HPDE6-E6E7 (cell line): ENCODE data around the gene HMGCS1.
"Not testable (repeated sequence)": the region's sequence is repeated elsewhere in the genome, so short reads cannot be mapped to it uniquely, and the experiment has no call there.

ENCODE experiments used
- DNase-seq: peaks from one replicate; pipeline ENCODE4 v3.0.0; 2011; ENCODE audit warnings: missing footprints; ENCODE audit errors: extremely low spot score

HMGCS1 gene

DNA sequence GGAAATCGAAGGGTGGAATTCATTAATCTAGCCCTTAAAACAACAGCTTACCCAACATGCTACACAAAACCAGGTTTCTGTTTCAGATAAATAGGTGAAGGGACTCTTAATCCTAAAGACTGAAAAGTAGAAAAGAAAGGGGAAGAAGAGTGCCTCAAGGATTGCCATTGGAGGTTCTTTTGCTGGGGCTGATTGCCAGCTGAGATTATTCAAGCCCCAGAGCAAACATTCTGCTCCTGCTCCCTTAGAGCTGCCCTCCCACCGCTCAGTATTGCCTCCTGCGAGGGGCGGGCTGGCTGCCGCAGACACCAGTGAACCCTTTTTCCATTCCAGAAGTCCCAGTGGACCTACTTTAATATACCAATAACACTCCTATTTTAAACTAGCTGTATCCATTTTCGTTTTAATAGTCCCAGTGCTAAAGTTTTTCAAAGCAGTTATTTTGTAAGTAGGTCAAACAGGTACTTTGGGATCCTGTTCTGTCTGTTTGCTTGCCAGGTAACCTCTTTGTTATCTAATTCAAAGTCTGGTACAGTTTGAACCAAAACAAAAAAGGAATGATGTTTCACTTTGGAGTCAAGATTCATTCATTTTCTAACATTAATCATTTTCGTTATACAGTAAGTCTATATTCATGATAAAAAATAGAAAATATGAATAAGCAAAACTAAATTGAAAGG lies 38.6 kb downstream of the HMGCS1 start:
- DNase-seq = no peak

DNA sequence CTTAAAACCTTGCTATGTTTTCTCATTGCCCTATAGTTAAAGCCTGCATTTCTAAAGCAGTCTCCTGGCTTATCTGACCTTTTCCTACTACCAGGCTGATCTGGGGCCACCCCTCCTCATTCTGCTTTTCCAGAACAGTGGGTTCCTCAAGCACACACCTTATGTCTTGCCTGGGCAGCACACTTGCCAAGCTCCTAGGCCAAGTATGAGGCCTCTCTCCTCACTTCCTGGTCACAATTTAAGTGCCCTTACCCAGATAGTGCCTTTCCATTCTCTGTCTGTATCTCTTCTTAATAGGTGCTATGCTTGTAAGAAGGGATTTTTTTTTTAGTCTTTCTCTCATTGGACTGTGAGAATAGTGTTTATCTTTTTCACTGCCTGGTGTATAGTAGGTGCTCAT lies 39.7 kb downstream of the HMGCS1 start:
- no peak for DNase-seq

DNA sequence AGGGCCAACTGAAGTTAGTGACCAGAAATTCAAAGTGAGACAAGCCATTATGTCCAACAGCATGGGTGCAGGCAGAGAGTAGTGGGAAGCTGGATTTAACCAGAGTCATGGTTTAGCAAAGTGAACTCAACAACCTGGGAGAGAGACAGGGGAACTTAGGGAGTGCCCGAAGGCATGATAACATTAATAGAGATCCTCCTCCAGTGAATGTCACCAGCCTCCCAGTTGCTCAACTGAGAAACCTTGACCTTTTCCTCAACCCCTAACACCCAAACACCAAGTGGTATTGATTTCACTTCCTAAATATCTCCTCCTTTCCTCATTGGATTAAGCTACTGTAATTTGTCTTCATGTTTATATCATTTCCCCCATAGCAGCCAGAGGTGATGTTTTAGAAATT lies 42.6 kb downstream of the HMGCS1 start:
- no peak for DNase-seq

DNA sequence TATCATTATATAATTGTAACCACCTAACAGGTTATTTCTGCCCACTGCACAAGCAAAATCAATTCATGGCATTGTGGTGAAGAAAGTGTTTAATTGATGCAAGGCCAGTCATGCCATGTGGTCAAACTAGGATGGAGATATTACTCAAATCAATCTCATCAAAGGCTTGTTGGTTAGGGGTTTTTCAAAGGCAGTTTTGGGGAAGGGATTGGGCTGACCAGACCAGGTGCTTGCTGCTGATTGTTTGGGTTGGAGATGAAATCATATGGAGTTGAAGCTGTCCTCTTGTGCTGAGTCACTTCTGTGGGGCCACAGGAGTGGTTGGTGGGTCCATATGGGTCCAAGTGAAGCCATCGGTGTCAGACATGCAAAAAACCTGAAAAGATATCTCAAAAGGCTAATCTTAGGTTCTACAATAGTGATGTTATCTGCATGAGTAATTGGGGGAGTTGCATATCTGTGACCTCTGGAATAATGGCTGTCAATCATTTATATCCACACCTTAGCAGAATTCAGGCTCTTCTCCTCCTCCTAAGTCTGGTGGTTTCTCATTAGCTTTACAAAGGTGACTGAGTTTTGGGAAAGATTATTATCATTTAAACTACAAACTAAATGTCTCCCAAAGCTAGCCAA lies 44.9 kb downstream of the HMGCS1 start:
- DNase-seq = no peak

DNA sequence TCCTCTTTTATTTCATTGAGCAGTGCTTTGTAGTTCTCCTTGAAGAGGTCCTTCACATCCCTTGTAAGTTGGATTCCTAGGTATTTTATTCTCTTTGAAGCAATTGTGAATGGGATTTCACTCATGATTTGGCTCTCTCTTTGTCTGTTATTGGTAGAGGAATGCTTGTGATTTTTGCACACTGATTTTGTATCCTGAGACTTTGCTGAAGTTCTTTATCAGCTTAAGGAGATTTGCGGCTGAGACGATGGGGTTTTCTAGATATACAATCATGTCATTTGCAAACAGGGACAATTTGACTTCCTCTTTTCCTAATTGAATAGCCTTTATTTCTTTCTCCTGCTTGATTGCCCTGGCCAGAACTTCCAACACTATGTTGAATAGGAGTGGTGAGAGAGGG lies 50.9 kb downstream of the HMGCS1 start:
- not testable (repeated sequence) for DNase-seq

DNA sequence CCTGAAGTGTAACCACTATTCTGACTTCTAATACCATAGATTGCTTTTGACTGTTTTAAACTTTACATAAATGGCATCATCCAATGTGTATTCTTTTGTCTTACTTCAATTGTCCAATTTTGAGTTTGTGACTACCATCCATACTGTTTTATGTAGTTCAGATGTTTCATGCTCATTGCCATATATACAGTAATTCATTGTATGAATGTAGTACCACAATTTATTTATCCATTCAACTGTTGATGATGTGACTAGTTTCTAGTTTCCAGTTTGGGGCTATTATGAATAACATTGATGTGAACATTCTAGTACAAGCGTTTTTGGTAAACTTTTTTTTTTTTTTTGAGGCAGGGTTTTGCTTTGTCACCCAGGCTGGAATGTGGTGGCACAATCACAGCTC lies 55.1 kb downstream of the HMGCS1 start:
- DNase-seq = no peak

DNA sequence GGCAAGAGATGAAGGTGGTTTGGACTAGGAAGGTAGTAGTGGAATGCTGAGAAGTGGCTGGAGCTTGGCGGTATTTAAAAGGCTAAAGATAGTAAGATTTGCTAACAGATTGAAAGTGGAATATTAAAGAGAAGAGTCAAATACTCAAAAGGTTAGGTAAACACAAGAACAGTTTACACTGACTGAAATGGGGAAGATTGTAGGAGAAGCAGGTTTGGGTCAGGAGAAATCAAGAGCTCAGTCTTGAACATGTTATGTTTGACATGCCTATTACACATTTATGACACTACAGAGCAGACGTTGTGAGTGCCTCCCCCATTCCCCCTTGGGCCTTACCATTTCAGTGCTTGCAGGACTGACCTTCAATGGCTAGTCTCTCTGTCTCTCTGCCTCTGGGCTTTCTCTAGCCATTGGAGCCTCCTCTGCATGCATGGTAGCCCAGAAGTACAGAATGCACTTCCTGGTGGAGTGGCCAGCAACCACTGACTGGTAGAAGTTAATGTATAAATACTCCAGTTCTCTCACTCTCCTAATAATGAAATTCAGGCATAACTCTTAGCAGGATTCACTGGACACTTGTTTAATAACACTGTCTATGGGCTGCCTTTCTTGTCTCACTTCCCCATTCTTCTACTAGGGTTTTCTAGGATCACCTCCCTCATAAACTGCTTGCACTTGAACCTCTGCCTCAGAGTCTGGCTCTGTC lies 56.8 kb downstream of the HMGCS1 start:
- DNase-seq = no peak

DNA sequence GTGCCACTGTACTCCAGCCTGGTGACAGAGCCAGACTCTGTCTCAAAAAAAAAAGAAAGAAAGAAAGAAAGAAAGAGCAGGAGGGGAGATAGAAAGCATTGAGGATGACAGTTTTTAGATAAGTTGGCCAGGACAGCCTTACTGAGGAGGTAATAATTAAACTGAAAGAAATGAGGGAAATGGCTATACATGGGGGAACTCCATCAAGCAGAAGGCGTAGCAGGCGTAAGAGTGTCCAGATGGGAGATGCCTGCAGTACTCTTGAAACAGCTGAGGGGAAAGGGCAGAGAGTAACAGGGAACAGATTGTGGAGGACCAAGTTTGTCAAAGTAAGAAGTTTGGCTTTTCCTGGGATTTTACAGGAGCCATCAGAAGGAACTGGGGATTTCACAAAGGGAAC lies 57.5 kb downstream of the HMGCS1 start:
- no peak for DNase-seq

DNA sequence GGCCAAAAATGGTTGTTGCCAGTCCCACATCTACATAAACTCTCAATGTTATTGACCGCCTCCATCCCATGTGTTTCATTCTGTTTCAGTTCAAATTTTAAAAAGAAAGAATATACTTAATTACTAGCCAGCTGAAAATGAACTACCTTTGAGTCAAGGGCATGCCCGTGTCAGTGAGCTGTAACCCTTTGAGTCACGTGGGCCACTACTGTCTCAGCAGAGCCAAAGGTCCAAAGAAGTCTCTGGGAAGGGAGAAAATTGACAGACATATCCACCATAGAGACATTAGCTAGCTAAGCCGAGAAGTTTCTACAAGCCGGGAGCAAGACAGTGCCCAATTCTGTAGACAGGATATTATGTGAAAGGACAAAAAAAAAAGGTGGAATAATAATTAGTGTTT lies 61.5 kb downstream of the HMGCS1 start:
- no peak for DNase-seq

DNA sequence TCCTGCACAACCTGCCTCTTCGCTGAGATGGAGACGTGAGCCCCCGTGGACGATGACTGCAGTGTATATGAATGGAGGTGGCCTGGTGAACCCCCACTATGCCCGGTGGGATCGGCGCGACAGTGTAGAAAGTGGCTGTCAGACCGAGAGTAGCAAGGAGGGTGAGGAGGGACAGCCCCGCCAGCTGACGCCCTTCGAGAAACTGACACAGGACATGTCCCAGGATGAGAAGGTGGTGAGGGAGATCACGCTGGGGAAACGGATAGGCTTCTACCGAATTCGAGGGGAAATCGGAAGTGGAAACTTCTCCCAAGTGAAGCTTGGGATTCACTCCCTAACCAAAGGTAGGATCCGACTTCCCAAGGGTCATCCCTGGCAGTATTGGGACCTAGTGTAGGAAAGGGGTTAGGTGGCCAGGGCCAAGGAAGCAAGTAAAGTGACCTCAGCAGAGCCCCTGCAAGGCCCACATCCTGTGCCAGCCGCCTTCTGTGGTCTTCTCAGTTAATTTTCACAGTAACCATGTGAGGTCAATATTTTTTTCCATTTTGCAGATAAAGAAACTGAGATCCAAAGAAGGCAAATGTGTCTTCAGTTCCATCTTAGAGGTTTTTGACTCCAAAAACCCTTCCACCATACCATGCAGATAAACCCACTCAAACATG lies 67.4 kb downstream of the HMGCS1 start:
- DNase-seq = no peak

DNA sequence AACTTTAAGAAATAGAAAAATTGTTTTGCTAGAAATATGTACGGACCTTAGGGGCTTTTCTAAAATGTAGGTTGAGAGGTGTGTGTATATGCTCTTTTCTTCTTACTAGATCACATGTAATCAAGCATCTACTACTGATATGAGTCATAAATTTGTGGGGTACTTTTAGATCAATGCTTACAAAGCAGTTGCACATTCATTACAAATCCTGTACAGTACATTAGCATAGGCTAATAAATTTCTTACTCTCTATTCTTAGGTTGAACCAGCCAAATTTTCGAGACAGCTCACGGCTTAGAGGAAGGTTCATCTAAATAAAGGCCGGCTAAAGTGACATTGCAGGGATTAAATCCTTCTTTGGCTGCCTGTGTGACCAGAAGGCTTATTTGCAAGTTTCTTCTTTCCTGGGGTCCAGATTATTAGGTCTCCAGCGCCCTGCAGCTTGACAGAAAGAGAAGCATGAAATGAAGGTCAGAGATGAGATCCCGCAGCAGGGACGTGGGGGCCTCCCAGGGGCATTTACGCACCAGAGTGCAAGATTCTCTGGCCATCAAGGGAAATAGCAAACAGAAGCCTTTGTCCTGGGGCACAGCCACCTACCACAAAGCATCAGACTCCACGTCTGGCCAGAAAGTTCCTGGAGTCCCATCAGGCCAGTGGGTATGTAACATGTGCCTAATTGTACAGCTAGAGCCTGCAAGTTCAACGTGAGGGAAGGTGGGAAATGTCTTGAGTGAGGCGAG lies 68.2 kb downstream of the HMGCS1 start:
- DNase-seq = no peak

DNA sequence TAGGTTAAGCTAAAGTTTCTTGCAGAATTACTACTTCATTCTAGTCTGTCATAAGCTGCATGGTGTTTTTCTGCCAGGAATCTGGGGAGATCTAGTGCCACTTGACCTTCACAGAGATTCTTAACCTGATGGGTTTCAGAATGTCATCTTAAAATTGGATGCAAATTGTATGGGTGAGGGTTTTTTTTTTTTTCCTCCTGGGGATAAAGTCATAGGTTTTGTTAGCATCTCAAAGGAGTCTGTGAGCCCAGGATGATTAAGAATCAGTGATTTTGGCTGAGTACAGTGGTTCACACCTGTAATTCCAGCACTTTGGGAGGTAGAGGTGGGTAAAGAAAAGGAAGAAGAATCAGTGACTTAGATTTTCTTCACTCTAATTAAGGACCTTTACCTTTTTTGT lies 69.9 kb downstream of the HMGCS1 start:
- DNase-seq = no peak

DNA sequence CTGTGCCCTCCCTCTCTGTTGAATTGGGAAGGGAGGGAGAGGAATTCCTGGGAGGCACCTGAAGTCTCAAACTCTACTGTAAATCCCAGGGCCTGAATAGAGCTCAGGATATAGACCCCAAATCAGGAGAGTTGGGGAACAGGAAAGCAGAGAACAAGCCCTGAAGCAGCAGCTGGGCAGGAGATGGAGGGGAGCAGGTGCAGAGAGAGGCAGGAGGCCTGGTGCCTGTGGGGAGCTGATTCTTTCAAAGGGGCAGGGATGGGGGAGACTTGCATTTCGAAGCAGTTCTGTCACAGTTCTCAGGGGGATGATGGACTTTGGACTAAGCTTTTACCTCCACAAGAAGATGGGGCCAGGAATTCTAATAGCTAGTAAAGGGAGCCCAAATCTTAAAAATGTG lies 71.0 kb downstream of the HMGCS1 start:
- DNase-seq = no peak
